Calu3 (cell line): ENCODE data around the gene IL1A. TPM values are rescaled to one million over a fixed set of nuclear protein-coding genes. Genes with fewer than 3 reads are reported as not detected.
A peak's percentile ranks its signal among the peaks of the same experiment; 100 is the strongest.

Source experiments
- BruUV-seq: library from RNA; stranded (reverse); fragments of 400-500 nt; replicated peaks from 2 replicates; lab custom pipeline; 2021; lab: Mats Ljungman, UMichigan
- CTCF ChIA-PET: fragments of 300-600 bp; sonication (Branson Sonifier 250); formaldehyde crosslinking; loops from one replicate; lab custom pipeline; 2022; ENCODE audit warnings: antibody characterized with exemption; lab: Charles Lee
- DNase-seq: peaks from one replicate; pipeline ENCODE4 v3.0.0; 2022
- H3K27ac Mint-ChIP-seq: one replicate; pipeline ENCODE4 v1.8.0; 2022; ENCODE audit warnings: mixed read lengths; ENCODE audit not compliant: unreplicated experiment
- H3K27me3 Mint-ChIP-seq: one replicate; pipeline ENCODE4 v1.8.0; 2022; ENCODE audit warnings: mixed read lengths; ENCODE audit not compliant: unreplicated experiment
- H3K36me3 Mint-ChIP-seq: one replicate; pipeline ENCODE4 v1.8.0; 2022; ENCODE audit warnings: mild to moderate bottlenecking, moderate library complexity, mixed read lengths; ENCODE audit not compliant: insufficient read depth, unreplicated experiment
- H3K4me1 Mint-ChIP-seq: one replicate; pipeline ENCODE4 v1.8.0; 2022; ENCODE audit warnings: mild to moderate bottlenecking, low read depth, mixed read lengths; ENCODE audit not compliant: unreplicated experiment
- H3K4me3 Mint-ChIP-seq: one replicate; pipeline ENCODE4 v1.8.0; 2022; ENCODE audit warnings: mild to moderate bottlenecking, low read depth, moderate library complexity, mixed read lengths; ENCODE audit not compliant: unreplicated experiment
- H3K9me3 Mint-ChIP-seq: one replicate; pipeline ENCODE4 v1.8.0; 2022; ENCODE audit warnings: low read depth, mixed read lengths; ENCODE audit not compliant: unreplicated experiment
- intact Hi-C: fragments of 100-400 bp; cut with micrococcal nuclease; formaldehyde crosslinking; loops from one replicate; pipeline ENCODE4 v1.10.0; 2022; ENCODE audit not compliant: unreplicated experiment
- total RNA-seq: library from RNA; stranded (reverse); gene quantifications from 2 replicates; pipeline ENCODE4 v1.2.3, GENCODE V29; 2022
- TF ChIP-seq, protein P1 (sequence below): fragments of 200-600 bp; IDR thresholded peaks from one replicate; pipeline ENCODE4 v1.8.0; 2022; ENCODE audit warnings: antibody characterized with exemption; ENCODE audit not compliant: unreplicated experiment

IL1A gene
- total RNA-seq, 1 experiment from 2014 or later = 14.4 TPM

DNA sequence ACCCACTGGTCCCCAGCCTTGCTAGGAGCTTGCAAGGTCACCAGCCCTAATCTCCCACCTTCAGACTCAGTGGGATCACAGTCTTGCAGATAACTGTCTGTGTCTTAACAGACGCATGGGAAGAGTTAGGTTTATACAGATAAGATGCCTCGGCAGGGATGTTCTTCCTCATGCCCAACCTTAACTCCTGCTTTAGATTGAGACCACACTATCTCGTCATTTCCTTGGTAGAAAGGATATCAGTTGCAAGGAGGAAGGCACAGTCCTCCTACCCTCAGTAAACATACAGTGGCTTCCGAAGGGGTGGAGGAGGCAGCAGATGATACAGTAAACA, 56.3 kb downstream of the IL1A start:
- intact Hi-C loops = no loop called here
- Mint-ChIP-seq H3K9me3 (no peaks in the 10 kb centered on the region), H3K4me3 (no peak overlapping the region), H3K27ac (no peak overlapping the region), H3K27me3 (no peaks in the 10 kb centered on the region), H3K36me3 (peaks cover 25% of the 10 kb centered on the region), H3K4me1 (peaks cover 38% of the 10 kb centered on the region)
- no peak for DNase-seq
- CTCF ChIA-PET = interaction anchor here (1.0 to 2.6 kb wide), 7 partner anchors 9 to 231 kb away, joined by 3 to 15 read pairs (median 7); no protein-coding TSS in a partner anchor
- no TSS peak for BruUV-seq
- TF ChIP-seq, protein P1, sequence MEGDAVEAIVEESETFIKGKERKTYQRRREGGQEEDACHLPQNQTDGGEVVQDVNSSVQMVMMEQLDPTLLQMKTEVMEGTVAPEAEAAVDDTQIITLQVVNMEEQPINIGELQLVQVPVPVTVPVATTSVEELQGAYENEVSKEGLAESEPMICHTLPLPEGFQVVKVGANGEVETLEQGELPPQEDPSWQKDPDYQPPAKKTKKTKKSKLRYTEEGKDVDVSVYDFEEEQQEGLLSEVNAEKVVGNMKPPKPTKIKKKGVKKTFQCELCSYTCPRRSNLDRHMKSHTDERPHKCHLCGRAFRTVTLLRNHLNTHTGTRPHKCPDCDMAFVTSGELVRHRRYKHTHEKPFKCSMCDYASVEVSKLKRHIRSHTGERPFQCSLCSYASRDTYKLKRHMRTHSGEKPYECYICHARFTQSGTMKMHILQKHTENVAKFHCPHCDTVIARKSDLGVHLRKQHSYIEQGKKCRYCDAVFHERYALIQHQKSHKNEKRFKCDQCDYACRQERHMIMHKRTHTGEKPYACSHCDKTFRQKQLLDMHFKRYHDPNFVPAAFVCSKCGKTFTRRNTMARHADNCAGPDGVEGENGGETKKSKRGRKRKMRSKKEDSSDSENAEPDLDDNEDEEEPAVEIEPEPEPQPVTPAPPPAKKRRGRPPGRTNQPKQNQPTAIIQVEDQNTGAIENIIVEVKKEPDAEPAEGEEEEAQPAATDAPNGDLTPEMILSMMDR = no peak

DNA sequence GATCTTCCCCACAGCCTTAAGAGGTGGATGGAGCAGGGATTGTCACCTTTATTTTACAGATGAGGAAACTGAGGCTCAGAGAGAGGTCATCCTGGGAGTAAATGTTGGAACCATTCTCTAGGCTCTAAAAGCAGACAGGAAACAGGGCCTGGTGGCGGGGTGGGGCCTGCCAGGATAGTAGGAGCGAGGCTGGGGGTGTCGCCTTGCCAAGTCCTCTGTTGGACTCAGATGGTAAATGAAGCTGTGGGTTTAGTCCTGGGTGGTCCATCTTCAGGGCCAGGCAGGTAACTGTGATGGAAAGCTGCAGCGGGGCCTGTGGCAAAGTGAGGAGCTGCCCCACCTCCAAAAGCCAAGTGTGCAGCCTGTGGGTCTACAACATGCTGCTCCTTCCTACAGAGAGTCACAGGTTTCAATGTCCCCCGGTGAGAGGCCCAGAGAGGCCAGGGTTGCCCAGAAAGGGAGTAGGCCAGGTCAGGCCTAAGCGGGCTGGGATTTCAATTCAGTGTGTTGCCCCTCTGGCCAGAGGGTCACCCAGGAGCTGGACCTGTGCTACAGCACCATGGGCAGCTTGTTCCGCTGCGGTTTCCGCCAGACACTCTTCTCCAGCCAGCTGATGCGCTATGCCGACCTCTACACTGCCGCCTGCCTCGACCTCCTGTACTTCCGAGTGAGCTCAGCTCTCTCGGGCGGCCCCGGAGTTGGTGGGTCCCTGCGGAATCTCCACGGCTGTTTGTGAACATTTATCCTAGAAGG, 56.8 kb downstream of the IL1A start:
- TF ChIP-seq, protein P1 = no peak
- CTCF ChIA-PET = interaction anchor here (1.2 to 3.4 kb wide), 10 partner anchors 10 to 231 kb away, joined by 3 to 92 read pairs (median 10); partner anchors contain the start of genes CHCHD5 and SLC20A1
- Mint-ChIP-seq H3K4me3 (peak overlapping the region; percentile 67), H3K27ac (peak overlapping the region; percentile 92), H3K36me3 (peaks cover 21% of the 10 kb centered on the region), H3K9me3 (no peaks in the 10 kb centered on the region), H3K4me1 (peaks cover 38% of the 10 kb centered on the region), H3K27me3 (no peaks in the 10 kb centered on the region)
- DNase-seq = no peak
- intact Hi-C loops = no loop called here
- BruUV-seq = no TSS peak

DNA sequence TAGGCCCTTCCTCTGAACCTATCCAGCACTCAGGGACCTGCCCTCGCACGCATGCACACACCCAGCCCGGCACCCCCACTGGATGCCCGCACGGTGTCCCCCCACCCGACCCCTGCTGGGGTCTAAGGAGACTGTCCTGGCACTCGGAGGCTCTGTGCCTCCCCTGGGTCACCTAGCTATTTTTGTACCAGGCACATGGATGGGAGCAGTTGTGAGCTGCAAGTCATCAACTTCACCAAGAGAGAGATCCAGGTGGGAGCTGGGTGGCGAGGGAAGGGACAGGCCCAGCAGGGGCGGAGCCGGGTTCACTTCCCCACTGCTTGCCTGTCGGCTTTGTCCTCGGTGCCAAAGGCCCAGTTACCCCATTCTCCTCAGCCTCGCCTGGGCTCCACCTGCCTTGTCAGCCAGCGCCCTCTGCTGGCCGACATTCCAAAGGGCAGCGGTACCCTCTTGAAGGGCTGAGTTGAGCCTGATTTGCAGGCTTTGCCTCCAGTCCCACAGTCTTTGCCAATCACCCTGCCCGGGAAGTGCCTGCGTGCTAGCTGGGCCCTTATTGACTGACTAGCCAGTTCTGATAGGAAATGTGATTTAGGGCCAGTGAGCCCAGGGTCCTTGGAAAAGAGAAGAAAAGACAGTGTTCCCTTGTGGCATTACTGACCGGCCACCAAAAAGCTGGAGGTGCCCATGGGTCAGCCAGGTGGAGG, 57.7 kb downstream of the IL1A start:
- Mint-ChIP-seq H3K9me3 (no peaks in the 10 kb centered on the region), H3K4me1 (peaks cover 38% of the 10 kb centered on the region), H3K4me3 (peak overlapping the region; percentile 67), H3K36me3 (peaks cover 21% of the 10 kb centered on the region), H3K27ac (peak overlapping the region; percentile 92), H3K27me3 (no peaks in the 10 kb centered on the region)
- TSS peak; percentile 46 for BruUV-seq
- DNase-seq = peak; percentile 96
- intact Hi-C loops = loop anchor here (1.0 kb wide), 2 partner anchors 99 to 126 kb away; no protein-coding TSS in a partner anchor
- TF ChIP-seq, protein P1 = peak; percentile 92
- CTCF ChIA-PET = interaction anchor here (0.7 to 3.4 kb wide), 18 partner anchors 11 to 751 kb away, joined by 3 to 92 read pairs (median 5); partner anchors contain the start of genes CHCHD5 and SLC20A1
